HG03439 (cell line): Measurements from ENCODE around the gene ENOX1.

Source experiments
- ATAC-seq: cut with Tn5 transposase; IDR thresholded peaks from one replicate; pipeline ENCODE4 v1.9.1; 2021; ENCODE audit warnings: mild to moderate bottlenecking, moderate library complexity; ENCODE audit not compliant: unreplicated experiment

Gene ENOX1

DNA sequence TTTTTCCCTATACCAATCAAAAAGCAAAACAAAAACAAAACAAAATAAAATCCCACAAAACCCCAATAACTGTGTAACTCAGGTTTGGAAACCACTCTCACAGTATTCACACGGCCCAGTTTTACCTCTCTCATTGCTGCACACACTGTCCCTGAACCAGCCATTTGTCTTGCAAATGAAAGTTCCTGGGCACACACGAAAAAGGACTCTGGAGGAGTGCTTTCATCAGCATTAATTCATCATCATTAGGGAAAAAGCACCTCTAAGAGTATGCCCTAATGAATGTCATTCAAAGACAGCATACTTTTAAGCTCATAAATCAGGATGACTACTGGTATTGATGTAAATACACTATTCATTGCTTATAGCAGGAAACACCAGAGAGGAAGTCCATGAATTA is 457.1 kb downstream of the ENOX1 start:
- no peak for ATAC-seq

DNA sequence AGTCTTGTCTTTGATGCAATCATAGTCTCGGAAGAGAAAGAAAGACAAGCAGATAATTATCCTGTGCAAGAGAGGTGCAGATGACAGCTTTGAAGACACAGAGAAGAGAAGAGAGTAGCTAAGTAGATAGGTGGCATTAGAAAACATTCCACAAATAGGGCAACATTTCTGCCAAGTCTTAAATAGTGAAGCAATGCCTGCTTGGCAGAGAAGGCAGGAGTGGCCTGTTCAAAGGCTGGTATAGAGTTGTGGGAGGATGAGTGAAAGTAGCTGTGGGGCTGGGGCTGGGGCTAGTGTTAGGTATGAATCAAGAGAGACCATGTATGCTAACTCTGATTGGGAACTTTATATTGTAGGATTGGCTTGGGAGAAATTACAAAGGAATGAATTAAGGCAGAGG is 457.9 kb downstream of the ENOX1 start:
- ATAC-seq, result no peak

DNA sequence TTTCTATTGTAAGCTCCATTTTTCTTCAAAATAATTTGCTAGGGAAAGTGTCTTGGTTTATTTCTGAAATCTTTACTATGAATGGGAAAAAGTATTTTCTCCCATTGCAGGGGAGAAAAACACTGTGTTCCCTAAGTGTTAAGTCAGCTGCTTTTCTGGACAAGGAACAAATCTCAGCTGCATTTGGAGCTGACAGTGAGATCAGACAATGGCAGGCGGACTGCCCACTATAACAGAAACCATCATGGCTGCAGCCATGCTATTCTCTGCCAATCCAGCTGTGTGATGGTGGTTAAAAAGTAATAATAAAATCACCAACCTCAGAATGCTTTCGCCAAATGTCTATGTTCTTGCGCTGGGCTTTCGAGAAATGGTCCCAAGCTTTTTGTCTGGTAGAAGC is 460.7 kb downstream of the ENOX1 start:
- no peak for ATAC-seq

DNA sequence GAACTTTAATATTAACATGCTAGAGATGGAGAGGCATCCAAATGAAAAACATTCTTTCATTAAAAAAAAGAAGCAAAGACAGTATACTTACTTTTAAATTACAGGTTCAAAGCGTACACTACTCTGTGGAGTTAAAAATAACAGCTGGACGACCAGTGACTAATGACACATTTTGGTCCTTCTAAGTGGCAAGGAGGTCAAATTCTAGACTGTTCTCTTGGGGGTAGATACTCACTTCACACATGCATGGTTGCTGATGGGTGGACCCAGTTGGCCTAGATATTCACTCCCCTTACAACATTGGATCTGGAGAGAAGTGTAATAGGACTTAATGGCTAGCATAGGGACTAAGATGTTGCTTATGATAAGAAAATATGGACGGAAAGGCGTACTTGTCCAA is 461.1 kb downstream of the ENOX1 start:
- ATAC-seq, result no peak

DNA sequence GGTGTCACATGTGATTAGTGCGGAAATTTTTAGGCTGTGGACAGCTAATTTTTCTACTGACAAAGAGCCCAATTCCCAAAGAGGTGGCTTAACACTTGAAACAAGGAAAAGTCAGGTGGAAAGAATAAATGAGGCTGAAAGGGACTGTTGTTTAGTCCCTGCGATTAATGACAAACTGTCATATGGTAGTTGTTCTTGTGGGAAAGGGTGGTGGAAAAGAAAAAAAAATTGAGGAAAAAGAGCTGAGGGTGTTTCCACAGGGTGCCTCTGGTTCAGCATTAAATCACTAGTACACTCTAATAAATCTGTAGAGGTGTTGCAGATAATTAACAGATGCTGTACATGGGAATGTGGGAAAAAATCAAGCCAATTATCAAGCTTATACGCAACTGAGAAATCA is 462.6 kb downstream of the ENOX1 start:
- no peak for ATAC-seq

DNA sequence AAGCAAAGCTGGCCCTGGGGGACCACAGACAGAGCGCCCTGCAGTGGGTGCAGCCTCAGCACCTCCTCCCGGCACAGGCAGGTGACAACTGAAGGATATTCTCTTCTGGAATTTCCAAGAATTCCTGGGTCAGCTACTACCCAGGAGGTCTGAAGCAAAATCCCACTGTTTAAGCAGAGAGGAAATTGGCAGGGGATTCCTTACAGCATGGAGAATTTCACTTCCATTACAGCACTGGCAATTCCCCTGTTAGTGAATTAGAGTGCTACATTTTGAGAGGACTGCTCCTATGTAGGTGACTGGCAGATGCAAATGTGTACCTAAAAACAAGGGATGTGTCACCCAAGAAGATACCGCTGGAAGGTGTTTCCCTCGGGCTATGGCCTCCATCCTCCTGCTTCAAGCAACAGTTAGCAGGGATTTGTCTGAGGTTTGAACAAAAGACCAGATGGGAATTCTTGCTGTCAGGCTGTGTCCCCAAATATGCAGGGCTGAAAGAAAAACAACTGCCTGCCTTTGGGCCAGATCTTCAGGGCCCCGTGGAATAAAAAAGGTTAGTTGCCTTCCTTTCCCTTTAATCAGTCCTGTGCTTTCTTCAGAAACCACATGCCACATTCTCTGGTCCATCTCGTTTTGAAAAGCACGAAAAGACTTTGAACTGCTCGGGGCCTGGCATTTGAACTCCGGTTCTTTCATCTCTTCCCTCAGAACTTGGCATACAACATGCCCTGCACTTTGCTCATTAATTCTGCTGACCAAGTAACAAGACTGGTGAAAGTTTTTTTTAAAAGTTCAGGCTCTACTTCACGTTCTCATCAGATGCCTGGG is 466.9 kb downstream of the ENOX1 start:
- no peak for ATAC-seq

DNA sequence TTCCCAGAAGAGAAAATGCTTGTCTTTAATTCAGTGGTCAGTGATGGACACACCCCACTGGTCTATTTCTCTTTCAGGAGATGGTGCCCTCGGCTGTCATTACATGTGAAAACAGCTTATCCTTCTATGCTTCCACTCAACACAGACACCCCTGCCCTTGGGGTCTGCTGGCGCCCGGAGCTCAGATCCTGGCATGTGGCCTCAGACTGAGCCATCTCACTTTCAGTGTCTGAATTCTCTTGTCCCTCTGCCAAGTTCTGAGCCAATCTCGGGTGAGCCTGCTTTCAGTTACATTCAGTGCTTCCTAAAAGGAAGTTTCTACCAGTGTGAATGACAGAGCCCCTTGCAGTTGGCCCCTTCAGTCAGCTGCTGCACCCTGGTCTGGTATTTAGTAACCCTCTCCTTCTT is 469.8 kb downstream of the ENOX1 start:
- no peak for ATAC-seq

DNA sequence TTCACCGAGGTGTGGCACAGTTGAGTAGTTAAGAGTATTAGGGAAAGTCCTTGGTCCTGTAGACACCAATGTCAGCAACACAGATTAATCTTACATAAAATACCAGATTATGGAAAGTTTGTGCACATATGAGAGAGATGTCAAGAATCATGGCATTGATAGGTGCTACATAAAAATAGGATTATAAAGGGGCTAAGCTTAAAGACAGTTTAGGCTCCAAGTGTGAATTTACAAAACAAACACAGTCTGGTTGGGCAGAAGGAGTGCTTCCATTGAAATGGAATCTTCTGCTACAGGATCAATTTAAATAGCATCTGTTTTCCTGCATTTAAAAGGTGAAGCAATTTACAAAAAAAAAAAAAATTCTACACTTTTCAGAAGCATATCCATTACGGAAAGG is 470.5 kb downstream of the ENOX1 start:
- ATAC-seq, result no peak

DNA sequence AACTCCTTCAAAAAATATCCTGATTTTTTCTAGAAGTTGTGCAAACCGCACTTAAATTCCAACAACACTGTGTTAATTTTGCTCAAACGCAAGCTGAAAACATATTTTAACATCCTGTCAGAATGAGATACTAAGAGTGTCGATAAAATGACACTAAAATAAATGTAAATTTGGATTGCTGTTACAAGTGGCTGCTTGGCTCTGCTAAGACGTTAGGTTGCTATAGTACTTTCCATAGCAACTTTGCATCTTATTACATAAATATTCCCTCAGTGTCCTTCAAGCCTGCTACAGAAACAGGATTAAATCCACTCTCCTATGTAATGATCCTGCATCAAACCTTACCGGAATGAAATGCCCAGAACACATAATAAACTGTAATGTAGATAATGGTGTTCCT is 471.2 kb downstream of the ENOX1 start:
- ATAC-seq, result no peak

DNA sequence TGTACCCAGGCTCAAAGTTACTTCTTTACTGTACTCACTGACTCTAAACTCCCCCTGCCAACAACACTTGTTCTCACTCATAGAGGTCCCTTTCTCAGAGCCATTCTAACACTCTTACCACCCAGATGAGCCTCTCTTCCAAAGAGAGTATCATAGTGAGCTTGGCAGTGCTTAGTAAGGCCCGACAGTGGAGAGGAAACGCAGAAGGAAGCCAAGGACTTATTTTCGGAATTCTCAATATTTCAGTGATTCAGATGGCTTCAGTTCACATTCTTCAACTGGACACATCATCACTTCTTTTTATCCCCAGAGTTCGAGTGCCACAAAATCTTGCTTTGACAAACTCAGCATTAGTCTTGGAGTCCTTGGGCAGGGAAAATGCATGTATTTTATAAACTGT is 477.5 kb downstream of the ENOX1 start:
- ATAC-seq, result no peak

DNA sequence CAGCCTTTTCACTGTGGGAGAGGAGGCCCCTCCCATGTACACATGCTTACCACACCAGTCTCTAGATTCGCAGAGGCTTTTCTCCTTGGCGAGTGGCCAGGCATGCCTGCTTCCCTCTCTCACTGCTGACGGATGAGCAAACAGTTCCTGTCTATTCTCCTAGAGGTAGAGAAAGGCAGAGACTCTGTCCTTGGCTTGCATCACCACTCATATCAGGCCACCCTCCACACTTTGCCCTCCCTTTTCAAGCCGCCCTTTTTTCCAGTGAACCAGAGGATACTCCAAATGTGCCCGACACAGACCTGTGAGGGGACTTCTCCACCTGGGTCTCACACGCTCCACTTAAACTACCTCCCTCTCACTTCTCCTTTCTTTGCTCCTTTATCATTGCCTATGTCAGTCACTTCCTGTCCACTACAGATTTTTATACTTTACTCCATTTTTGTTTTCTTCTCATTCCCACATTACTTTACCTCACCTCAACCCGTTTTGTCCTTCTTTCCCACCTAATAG is 478.8 kb downstream of the ENOX1 start:
- peak; percentile 57 for ATAC-seq

DNA sequence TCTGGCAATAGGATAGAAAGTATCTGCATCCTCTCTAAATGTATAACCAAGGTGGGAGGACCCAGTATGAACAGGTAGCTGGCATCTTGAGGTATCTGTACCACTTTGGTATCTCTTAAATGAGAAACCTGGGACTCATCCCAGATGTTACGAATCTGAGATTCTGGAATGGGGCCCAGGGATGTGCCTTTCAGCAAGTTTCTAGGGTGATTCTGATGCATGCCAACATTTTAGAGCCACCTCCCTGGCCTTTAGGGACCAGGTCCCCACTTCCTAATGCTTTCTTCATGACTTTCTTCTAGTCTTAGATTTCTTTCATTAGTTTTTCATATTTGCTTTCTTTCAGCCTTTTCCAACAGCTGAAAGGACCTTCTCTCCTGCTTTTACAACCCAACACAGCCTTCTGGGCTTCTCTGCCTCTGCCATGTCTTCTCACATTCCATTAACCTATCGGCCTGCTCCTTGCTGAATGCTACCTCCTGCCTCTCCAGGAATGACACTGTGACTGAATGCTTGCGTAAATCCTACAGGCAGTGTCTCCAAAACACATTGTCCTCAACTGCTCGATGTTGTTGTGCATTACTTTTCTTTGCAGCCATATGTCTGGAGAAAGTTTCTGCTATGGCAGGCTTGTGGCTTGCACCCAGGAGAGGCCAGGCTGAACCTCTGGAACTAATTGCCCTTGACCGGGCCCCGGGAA is 479.4 kb downstream of the ENOX1 start:
- no peak for ATAC-seq

DNA sequence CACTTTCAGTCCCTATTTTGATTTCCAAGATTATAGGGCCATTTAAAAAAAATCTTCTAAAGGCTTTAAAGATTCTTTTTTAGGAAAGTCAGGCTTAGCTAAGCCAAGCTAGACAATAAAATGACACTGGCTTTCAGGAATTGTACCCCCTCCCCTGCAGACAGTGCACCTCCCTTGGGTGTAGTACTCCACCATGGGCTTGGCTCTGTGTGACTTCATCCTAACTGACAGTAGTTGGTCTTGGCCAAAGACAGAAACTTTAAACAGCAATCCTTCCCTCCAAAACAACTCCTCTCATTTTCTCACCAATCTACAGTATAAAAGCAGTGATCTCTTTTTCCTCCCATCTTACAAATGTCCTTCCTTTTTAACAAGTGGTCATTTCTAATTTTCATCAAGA is 480.4 kb downstream of the ENOX1 start:
- no peak for ATAC-seq

DNA sequence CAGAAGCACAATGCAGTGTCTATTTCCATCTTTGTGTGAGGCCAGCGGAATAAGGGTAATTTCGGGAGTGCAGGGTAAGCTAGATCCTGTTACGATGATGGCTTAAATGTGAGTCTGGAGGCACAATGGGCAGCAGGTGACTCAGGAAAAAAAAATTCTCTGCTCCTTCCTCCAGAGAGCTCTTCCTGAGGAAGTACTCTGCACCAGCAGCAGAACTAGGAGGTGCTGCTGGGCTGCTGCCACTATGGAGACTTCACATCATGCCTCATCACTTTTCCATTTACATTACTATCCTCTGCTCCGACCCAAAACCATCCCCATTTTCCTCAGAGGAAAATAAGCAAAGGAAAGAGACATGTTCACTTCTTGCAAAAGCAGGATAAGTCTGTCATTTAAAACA is 481.4 kb downstream of the ENOX1 start:
- no peak for ATAC-seq

DNA sequence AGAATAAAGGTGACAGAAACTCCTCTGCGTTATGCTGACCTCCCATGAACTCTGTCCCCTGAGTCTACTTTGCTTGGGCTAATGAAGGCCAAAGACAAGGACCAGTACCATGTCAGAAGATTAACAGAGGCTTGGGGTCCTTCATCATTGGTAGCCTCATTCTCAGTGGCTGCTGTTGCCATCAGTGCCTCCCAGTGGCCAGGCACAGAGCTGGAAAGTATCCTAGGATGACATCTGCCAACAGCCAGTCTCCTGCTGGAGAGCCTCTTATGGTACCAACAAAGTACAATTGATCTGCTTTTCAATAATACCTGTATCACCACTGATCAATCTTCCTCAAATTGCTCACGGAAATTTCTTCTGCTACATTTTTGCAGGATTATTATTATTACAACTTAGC is 481.8 kb downstream of the ENOX1 start:
- ATAC-seq, result no peak

DNA sequence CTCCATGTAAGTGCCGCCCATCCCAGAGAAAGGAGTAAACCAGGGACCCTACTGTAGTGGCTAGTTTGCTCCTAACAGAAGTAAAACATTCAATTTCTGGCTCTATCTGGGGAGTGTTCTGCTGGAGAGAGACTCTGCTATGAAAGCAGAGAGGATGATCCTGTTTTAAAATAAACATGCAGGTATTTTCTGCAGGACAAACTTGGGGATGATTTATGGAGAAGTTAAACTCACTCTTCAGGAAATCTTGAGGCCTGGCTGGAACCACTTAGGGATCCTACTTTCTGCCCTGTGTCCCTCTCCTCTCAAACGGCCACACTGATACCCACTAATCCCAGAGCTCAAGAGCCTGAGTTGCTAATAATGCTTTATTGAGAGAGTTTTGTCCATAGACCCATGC is 482.3 kb downstream of the ENOX1 start:
- no peak for ATAC-seq

DNA sequence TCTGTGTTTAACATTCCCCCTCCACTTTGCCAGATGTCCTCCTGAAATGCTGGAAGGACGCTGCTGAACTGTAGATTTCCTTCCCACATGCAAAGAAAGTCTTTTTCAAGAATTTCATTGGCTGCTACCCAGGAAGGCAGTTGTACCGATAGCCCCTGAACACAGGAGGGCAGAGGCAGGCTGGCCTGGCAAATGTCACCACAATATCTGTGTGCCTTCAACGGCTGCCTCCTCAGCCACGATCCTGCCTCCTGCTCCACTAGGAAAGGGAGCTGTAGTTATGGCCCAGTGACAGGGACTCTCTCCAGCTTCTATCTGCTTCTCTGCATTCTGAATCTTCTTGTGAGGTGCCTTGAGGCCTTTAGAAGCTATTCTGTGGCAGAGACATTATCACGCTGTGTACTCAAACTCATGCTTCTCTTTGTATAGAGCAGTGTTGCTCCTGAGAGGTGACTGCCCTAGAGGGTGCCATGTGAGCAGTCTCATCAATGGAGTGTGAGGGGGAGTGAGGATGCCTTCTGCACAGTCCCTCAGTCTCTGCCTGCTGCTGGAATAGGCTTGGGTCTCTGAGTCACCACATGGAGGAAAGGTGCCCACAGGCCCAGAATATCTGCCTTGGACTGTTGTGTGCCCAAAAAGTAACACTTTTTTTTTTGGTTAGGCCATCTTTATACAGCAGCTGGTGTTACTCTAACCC is 483.6 kb downstream of the ENOX1 start:
- ATAC-seq, result no peak

DNA sequence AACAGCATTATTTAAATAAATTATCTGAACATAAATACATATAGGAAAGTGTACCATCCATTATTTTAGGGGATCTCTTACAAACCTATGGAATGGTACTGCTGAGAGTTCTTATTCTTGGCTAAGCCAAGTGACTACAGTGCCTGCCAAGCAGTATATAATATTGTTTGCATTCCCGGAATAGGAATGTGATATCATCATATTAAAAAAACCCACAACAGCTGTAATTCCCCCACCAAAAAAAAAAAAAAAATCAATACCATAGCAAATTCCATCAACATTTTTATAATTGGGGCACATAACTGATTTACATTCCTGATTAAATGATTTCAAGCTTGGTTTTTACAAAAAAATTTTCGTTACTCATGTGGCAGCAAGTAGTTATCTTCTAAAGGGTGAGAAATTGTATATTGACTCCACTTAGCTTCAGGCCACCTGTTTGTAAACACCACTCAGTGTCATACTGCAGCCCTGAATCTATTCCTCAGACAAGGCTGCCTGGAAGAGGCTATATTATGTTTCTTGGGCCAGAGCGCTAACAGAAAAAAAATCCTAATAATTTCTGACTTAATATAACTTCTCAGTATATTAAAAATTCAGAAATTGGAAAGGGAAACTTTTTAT is 485.3 kb downstream of the ENOX1 start:
- no peak for ATAC-seq

DNA sequence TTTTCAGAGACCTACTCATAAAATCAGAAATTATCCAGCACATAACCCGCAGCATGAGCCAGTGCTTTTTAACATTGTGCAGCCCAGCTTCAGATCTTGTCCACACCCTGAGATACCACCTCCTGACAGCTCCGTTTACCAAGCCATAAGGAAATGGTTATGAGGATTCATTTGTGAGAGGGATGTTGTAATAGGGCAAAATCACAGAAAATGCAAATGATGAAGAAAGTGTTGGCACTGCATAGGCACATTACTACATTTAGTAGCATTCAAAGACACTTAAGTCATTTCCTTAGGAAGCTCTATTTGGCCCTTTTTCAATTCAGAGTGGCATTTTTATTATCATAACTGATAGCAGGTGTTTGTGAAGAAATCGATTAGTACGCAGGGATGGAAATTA is 485.9 kb downstream of the ENOX1 start:
- ATAC-seq, result no peak

DNA sequence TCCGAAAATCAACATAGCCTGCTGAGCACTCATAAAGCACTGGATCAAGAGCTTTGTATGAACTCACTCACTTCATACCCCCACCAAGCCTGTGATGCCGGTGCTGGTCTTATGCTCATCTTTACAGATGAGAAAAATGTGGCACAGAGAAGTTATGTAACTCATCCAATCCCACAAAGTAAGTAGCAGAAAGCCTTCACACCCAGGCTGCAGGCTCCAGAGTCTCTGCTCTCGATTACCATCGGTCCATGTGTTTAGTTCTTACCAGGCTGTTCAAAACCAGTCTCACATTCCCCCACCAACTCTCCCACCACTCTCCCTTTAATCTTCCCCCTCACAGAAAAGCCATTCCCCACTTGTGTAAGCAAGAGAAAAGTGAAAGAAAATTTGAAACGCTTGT is 487.4 kb downstream of the ENOX1 start:
- ATAC-seq, result no peak

DNA sequence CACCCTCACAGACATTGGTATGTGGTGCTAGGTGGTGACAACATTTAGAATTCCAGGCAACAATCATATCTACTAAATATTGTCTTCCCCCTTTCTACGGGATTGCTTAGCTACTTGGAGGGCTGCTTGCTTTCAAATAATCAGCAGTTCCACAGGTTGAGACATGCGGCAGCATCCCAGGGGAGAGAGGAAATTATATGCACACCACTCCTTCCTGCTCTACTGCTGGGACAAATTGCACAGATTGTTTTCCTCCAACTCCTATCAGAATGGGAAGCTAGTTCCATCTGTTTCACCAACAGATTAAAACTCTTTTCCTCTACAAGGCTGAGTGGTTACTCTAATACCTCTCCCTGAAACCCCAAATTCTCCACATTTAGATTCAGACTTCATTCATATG is 488.0 kb downstream of the ENOX1 start:
- no peak for ATAC-seq
